Astrocyte of the cerebellum (primary cell): ENCODE measurements around the gene SLC44A3.

Experiments used
- DNase-seq: peaks from one replicate; pipeline ENCODE4 v3.0.0-alpha.2; 2011; ENCODE audit warnings: low read depth
- H3K4me3 ChIP-seq: 2 replicates; pipeline ENCODE4 v1.5.1; 2011; ENCODE audit warnings: mild to moderate bottlenecking, low read depth, low read length, moderate library complexity
- in situ Hi-C: cut with HindIII; loops from 2 replicates; pipeline ENCODE4 v1.10.0; 2017; ENCODE audit warnings: low sequenced_read_pairs
- TF ChIP-seq, protein P1 (sequence below): IDR thresholded peaks from 2 replicates; pipeline ENCODE4 v1.5.1; 2012; ENCODE audit warnings: low read length, low read depth, moderate library complexity, mild to moderate bottlenecking; ENCODE audit errors: missing control alignments

The SLC44A3 gene

GRCh38 chr1:94908190-94908589 is 88.0 kb downstream of the SLC44A3 start:
- TF ChIP-seq, protein P1, sequence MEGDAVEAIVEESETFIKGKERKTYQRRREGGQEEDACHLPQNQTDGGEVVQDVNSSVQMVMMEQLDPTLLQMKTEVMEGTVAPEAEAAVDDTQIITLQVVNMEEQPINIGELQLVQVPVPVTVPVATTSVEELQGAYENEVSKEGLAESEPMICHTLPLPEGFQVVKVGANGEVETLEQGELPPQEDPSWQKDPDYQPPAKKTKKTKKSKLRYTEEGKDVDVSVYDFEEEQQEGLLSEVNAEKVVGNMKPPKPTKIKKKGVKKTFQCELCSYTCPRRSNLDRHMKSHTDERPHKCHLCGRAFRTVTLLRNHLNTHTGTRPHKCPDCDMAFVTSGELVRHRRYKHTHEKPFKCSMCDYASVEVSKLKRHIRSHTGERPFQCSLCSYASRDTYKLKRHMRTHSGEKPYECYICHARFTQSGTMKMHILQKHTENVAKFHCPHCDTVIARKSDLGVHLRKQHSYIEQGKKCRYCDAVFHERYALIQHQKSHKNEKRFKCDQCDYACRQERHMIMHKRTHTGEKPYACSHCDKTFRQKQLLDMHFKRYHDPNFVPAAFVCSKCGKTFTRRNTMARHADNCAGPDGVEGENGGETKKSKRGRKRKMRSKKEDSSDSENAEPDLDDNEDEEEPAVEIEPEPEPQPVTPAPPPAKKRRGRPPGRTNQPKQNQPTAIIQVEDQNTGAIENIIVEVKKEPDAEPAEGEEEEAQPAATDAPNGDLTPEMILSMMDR: no peak
- in situ Hi-C loops: loop anchor here (25.0 kb wide), 2 partner anchors 129 to 329 kb away; partner anchors contain the start of gene RWDD3
- no peak for DNase-seq
- no peak overlapping the region for H3K4me3 ChIP-seq

DNA sequence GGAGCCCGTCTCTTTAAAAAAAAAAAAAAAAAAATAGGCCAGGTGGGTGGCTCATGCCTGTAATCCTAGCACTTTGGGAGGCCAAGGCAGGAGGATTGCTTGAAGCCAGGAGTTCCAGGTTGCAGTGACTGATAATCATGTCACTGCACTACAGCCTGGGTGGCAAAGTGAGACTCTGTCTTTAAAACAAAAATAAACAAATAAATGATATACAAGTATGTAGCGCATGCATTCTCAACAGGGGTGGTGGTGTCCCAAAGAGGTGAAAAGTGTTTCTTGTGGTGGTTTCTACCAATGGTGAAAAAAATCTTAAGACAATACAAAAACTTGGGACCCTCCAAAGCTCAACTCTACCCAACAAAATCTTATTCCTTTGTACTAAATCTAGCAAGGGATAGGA is 88.8 kb downstream of the SLC44A3 start:
- no peak overlapping the region for H3K4me3 ChIP-seq
- no peak for DNase-seq
- in situ Hi-C loops: loop anchor here (25.0 kb wide), 2 partner anchors 128 to 328 kb away; partner anchors contain the start of gene RWDD3
- TF ChIP-seq, protein P1: no peak

- no peak overlapping the region for H3K4me3 ChIP-seq
- TF ChIP-seq, protein P1: no peak
- no peak for DNase-seq
- in situ Hi-C loops: loop anchor here (25.0 kb wide), 2 partner anchors 128 to 328 kb away; partner anchors contain the start of gene RWDD3
Observed at GRCh38 chr1:94909486-94909885, 89.3 kb downstream of the SLC44A3 start.

- DNase-seq: no peak
- in situ Hi-C loops: loop anchor here (25.0 kb wide), 2 partner anchors 125 to 325 kb away; partner anchors contain the start of gene RWDD3
- TF ChIP-seq, protein P1: no peak
- no peak overlapping the region for H3K4me3 ChIP-seq
Observed at GRCh38 chr1:94912263-94913184, 92.4 kb downstream of the SLC44A3 start.

DNA sequence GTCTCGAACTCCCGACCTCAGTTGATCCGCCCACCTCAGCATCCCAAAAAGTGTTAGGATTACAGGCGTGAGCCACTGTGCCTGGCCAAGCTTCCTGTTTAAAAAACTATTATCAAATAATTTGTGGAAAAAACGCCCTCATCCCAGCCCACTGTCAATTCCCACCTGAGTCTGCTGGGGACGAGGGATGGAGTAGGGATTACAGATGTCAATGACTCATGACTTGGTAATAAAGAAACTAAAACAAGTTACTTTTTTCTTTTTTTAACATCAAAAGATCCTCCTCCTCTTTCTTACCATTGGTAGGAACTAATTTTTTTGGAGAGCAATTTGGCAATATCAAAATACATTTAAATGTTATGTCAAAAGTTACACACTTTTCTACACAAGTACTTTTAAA is 97.1 kb downstream of the SLC44A3 start:
- TF ChIP-seq, protein P1: no peak
- DNase-seq: no peak
- in situ Hi-C loops: loop anchor here (25.0 kb wide), 2 partner anchors 120 to 320 kb away; partner anchors contain the start of gene RWDD3
- H3K4me3 ChIP-seq: no peak overlapping the region

DNA sequence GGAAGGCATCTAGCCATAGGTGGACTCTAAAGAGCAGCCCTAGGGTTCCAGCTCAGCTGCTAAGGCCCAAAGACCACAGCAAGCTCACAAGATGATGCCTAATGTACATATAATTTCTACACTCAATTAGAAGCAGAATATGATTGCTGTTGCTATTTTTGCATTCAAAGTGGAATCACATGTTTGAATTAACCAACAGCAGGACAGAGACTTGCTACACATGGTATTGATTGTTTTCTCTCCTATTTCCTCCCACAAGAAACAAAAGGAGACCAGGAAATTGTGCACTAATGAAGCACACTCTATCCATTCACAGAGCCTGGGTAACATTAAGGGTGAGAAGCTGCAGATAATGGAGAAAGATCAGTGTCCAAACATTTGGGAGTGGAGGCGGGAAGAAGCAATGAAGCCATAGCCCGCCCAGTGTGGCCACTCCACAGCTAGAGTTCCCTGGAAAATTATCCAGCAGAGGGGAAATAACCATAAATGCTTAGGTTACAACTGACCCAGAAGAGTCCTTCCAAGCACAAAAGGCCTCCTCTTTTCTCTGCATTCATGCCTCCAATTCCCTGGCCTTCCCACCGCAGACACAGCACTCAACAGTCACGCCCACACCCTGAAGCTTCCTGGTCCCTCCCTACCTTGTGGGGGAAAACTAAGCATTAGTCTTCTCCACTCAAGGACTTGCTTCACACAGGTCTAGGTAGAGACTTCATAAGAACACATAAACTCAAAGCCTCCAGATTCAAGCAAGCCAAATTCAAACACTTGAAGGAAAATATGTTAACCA is 99.3 kb downstream of the SLC44A3 start:
- H3K4me3 ChIP-seq: peak overlapping the region; percentile 9
- TF ChIP-seq, protein P1: no peak
- in situ Hi-C loops: loop anchor here (25.0 kb wide), 2 partner anchors 118 to 318 kb away; partner anchors contain the start of gene RWDD3
- no peak for DNase-seq
